Activated CD4-positive, CD25-positive, alpha-beta regulatory T cell treated with anti-CD3 and anti-CD28 coated beads, Interleukin-2, amount 50 U/mL, for 24 hours (primary cell): Measurements from ENCODE around the gene LTBP4.
A peak's percentile ranks its signal among the peaks of the same experiment; 100 is the strongest.
"Not testable (repeated sequence)": the region's sequence is repeated elsewhere in the genome, so short reads cannot be mapped to it uniquely, and the experiment has no call there.

Source experiments
- ATAC-seq, 2 donors: fragments of 150-1000 bp; cut with Tn5 transposase; one replicate each; pipeline ENCODE4 v1.10.0; 2021; ENCODE audit warnings: mild to moderate bottlenecking in 1 of 2, moderate library complexity in 1 of 2

The LTBP4 gene

DNA sequence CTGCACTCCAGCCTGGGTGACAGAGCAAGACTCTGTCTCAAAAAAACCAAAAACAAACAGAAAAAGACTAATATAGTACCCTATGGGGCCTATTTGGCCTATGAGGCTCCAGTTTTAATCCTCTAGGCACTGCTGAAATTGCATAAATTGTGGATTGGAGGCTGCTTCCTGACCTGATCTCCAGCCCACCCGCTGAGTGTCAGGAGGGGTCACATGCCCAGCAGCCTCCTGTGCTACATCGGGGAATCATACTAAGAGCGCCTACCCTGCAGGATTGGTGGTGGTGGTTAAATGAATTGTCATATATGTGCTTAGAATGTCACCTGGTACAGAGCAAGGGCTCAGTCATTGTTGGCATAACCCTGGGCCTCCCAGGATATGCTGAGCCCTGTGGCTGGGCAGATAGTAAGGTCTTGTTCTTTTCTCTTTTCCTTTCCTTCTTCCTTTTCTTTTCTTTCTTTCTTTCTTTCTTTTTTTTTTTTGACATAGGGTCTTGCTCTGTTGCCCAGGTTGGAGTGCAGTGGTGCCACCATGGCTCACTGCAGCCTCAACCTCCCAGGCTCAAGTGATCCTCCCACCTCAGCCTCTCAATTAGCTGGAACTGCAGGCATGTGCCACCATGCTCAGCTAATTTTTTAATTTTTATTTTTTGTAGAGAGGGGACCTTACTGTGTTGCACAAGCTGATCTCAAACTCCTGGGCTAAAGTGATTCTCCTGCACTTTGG, 31.3 kb downstream of the LTBP4 start:
- ATAC-seq, result no peak

DNA sequence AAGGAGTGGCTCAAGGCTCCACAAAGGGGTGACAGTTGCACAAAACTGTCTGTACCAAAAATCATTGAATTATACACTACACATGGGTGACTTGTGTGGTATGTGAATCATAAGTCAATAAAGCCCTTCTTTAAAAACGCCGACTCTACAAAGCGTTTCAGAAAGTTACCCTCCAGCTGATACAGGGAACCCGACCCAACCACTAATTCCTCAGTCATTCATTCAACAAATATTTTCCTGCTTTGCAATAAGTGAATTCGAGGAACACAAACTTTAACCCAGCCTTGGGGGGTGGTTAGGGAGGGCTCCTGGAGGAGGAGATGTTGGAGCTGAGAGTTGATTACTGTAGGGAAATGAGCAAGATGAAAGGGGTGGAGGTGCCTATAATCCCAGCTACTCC, 32.0 kb downstream of the LTBP4 start:
- ATAC-seq, result no peak

DNA sequence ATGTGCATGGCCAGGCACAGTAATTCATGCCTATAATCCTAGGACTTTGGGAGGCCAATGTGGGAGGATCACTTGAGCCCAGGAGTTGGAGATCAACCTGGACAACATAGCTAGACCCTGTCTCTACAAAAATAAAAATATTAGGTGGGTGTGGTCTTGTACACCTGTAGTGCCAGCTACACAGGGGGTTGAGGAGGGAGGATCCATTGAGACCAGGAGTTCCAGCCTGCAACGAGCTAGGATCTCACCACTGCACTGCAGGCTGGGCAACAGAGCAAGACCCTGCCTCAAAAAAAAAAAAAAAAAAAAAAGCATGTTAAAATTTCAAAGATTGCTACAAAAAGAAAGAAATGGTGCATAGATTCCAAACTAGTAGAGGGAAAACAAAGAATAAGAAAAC, 37.2 kb downstream of the LTBP4 start:
- ATAC-seq, result no peak

DNA sequence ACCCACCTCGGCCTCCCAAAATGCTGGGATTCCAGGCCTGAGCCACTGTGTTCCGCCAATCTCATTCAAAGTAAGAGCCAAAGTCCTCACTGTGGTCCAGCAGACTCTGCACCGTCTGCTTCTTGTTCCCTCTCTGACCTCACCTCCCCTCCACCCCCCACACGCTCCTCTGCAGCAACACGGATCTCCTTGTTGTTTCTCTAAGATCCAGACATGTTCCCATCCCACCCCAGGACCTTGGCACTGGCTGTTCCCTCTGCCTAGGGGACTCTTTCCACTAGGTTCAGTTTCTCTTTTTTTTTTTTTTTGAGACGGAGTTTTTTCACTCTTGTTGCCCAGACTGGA, 38.4 kb downstream of the LTBP4 start:
- no peak for ATAC-seq

DNA sequence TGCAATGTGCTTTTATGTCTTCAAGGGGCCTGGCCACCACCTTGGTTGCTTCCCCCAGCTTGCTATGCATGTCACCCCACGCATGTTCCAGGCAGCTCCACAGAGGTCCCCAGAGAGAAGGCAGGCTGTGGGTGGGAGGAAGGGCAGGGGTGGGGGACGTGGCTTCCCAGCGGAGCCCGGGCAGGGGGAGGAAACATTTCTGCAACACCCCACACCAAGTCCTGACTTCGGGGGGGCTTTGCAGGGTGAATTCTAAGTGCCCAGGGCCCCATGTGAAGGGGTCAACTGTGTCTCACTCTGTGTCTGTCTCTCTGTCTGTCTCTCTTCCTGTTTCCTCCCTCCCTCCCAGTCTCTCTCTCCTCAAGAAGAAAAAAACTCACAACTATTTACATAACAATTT, 39.6 kb downstream of the LTBP4 start:
- no peak for ATAC-seq

DNA sequence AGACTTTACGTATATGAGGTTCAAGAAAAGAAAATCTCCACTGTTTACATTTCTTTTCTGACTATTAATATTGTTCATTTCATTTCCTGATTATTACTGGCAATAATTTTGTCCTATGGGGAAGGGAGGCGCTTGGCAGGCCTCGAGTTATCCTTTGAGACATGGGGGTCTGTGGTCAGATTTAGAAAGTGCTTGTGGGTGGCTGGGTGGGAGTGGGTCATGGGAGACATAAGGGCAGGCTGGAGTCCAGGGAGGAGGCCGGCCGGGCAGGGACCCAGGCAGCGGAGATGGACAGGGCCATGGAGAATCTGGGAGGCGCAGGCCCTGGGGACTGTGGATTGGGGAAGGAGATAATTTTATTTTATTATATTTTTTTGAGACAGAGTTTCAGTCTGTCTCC, 40.1 kb downstream of the LTBP4 start:
- no peak for ATAC-seq

DNA sequence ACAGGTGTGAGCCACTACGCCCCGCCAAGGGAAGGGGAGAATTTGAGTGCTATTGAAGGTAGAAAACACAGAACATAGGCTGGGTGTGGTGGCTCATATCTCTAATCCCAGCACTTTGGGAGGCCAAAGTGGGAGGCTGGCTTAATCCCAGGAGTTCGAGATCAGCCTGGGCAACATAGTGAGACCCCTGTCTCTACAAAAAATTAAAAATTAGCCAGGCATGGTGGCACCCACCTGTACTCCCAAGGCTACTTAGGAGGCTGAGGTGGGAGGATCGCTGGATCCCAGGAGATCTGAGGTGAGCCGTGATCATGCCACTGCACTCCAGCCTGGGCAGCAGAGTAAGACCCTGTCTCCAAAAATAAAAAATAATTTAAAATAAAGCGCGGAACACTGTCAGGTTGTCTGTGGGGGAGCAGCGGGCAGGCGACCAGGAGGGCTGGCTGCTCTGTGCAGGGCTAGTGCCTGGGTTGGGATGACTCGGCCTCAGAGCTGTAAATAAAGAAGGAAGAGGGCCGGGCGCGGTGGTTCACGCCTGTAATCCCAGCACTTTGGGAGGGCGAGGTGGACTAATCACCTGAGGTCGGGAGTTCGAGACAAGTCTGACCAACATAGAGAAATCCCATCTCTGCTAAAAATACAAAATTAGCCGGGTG, 41.0 kb downstream of the LTBP4 start:
- no peak for ATAC-seq

DNA sequence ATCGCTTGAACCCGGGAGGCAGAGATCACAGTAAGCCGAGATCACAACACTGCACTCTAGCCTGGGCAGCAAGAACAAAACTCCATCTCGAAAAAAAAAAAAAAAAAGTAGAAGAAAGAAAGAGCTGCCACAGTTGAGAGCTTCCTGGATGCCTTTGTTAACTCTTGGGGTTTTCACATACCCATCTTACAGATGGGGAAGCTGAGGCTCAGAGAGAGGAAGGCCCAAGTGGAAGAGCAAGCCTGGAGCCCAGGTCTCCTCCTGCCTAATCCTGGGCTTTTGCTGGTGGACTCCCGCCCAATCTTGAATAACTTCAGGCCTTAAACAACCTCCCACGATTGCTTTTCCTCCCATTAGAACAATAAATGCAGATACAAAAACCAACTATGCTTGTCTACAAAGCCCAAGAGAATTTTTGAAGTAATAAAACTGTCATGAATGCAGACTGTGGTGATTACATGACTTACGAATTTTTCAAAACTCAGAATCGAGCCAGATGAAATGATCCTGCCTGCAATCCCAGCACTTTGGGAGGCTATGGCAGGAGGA, 41.7 kb downstream of the LTBP4 start:
- ATAC-seq, result no peak

DNA sequence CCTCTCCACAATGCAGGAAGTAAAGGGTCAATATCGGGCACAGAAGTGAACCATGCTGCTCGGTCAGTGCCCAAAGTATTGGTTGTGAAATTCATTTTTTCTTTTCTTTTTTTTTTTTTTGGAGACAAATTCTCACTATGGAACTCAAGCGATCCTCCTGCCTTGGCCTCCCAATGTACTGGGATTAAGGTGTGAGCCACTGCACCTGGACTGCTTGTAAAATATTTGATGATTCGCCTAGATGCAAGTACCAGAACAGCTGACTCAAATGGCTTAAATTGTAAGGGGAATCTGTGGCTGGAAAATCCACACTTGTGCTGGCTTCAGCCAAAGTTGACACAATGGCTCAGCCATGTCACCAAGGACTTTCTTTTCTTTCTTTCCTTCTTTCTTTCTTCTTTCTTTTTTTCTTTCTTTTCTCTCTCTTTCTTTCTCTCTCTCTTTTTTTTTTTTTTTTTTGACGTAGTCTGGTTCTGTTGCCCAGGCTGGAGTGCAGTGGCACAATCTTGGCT, 45.6 kb downstream of the LTBP4 start:
- ATAC-seq, result no peak

DNA sequence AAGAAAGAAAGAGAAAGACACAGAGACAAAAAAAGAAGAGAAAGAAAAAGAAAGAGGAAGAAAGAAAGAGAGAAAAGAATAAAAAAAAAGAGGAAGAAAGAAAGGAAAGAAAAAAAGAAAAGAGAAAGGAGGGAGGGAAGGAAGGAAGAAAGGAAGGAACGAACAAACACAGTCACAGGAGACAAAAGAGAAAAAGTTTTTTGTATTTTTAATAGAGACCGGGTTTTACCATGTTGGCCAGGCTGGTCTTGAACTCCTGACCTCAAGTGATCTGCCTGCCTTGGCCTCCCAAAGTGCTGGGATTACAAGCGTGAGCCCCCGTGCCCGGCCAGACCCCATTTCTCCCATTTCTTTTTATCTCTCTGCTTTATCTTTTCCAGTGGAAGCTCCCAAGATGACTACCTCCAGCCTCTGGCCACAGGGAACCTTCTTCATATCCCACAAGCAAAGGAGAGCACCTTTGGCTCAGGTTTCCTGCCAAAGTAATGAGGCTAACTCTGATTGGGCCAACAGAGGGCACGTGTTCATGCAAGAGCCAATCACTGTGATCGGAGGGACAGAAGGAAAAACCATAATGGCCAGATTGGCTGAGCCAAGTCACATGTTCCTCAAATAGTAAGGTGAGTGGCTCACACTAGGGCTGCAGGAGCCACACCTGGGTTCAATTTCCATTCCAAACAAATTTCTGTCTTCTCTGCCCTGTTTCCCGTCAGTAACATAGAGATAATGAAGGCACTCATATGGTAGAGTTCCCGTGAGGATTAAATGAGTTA, 48.9 kb downstream of the LTBP4 start:
- ATAC-seq, result not testable (repeated sequence)

DNA sequence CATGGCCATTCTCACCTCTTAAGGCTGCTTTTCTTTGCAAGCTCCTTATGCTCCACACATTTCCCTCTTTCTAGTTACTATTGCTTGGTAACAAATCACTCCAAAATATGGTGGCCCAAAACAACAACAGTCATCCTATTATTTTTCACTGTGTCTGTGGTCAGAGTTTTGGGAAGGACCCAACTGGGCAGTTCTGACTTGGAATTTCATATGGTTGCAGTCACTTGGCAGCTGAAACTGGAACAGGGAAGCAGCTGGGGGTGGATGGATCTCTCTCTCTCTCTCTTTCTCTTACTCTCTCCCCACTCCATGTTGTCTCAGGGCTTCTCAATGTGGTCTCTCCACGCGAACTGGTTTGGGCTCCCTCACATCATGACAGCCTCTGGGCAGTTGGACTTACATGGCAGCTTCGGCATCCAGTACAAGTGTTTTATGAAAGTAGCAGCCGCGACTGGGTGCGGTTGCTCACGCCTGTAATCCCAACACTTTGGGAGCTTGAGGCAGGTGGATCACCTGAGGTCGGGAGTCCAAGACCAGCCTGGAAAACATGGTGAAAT, 49.7 kb downstream of the LTBP4 start:
- no peak for ATAC-seq

DNA sequence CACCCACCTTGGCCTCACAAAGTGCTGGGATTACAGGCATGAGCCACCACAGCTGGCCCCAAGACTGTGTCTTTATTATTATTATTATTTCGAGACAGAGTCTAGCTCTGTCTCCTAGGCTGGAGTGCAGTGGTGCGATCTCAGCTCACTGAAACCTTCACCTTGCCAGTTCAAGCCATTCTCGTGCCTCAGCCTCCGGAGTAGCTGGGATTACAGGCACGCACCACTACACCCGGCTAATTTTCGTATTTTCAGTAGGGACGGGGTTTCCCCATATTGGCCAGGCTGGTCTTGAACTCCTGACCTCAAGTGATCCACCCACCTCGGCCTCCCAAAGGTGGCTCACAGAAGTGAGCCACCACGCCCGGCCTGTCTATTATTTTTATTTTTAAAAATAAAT, 51.1 kb downstream of the LTBP4 start:
- not testable (repeated sequence) for ATAC-seq

DNA sequence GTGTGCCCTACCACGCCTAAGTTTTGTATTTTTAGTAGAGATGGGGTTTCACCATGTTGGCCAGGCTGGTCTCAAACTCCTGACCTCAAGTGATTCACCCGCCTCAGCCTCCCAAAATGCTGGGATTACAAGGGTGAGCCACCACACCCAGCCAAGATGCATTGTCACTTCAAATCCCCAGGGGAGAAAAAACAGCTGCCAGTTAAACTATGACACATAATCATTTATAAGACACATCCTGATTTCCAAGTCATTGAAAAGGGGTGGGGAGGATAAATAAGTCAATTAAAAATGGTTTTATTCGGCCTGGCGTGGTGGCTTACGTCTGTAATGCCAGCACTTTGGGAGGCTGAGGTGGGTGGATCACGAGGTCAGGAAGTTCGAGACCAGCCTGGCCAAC, 54.5 kb downstream of the LTBP4 start:
- not testable (repeated sequence) for ATAC-seq

DNA sequence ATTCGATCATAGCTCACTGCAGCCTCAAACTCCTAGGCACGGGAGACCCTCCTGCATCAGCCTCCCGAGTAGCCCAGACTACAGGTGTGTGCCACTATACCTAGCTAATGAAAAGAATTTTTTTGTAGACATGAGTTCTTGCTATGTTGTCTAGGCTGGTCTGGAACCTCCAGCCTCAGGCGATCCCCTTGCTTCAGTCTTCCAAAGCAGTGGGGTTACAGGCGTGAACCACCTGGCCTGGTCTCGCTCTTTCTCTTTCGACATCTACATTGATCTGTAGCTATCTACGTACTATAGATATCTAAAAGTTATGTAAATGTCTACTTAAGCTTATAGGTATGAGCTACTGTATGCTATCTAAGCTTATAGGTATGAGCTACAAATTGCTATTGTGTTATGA, 56.9 kb downstream of the LTBP4 start:
- no peak for ATAC-seq

DNA sequence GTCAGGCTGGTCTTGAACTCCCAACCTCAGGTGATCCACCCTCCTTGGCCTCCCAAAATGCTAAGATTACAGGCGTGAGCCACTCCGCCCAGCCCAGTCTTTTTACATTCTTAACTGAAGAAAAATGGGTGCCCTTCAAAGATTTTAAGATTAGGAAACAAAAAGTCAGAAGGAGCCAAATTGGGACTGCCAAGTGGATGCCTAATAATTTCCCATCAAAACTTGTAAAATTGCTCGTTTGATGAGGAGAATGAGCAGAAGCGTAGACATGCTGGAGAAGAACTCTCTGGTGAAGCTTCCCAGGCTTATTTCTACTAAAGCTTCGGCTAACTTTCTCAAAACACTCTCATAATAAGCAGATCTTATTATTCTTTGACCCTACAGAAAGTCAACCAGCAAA, 57.9 kb downstream of the LTBP4 start:
- no peak for ATAC-seq

DNA sequence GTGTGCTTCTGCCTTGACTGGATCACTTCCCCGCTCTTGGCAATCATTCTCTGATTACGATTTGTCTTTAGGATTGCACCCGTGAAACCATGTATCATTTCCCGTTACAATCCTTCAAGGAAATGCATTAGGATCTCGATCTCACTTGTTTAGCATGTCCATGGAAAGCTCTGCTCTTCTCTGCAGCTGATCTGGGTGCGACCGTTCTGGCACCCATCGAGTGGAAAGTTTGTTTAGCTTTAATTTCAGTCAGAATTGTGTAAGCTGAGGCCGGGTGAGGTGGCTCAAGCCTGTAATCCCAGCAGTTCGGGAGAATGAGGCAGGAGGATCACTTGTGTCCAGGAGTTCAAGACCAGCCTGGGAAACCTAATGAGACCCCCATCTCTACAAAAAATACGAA, 58.4 kb downstream of the LTBP4 start:
- ATAC-seq, result no peak

DNA sequence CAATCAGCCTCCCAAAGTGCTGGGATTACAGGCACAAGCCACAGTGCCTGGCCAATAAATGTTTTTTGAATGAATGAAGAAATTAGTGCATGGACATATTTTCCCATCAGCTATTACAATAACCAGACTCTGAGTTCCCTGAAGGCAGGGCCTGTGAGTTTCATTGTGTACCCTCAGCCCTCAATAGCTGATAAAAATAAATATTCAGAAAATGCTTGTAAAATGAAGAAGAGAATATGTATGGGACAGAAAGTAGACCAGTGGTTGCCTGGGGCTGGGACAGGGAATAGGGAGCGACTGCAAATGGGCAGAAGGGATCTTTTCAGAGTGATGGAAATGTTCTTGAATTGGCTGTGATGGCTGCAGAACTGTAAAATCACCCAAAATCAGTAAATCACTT, 60.4 kb downstream of the LTBP4 start:
- ATAC-seq, result no peak

DNA sequence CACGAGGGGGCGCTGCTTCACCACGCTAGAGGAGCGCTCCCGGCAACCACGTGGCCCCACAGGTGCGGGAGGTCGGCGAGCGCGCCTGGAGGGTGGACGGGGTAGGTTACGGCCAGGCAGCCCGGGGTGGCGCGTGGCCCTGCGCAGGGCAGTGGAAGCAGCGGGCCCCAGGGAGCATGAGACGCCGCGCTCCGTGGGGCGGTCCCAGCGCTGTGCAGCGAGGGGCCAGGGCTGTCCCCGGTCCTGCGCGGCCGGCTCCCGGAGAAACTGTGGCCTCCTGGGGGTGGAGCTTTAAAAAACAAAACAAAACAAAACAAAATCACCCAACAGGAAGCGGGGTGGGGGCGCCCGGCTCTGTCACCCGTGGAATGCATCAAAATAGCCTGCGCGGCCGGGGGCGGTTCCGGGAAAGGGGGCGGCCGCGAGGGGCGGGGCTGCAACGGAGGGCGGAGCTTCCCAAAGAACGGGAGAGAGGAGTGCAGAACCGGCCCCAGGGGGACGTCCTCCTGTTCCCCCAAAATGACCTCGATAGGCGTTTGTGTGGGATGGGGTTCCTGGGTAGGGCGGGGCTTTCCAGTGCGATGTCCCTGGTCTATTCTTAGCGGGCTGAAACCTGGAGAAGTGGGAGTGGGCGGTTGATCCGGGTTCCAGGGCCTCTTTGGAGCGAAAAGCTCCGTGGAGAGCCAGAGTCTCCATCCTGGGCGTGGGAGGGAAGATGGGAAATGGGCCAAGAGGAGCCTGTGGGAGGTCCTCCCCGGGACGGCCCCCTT, 61.9 kb downstream of the LTBP4 start:
- peak; percentile 79 to 82 for ATAC-seq

DNA sequence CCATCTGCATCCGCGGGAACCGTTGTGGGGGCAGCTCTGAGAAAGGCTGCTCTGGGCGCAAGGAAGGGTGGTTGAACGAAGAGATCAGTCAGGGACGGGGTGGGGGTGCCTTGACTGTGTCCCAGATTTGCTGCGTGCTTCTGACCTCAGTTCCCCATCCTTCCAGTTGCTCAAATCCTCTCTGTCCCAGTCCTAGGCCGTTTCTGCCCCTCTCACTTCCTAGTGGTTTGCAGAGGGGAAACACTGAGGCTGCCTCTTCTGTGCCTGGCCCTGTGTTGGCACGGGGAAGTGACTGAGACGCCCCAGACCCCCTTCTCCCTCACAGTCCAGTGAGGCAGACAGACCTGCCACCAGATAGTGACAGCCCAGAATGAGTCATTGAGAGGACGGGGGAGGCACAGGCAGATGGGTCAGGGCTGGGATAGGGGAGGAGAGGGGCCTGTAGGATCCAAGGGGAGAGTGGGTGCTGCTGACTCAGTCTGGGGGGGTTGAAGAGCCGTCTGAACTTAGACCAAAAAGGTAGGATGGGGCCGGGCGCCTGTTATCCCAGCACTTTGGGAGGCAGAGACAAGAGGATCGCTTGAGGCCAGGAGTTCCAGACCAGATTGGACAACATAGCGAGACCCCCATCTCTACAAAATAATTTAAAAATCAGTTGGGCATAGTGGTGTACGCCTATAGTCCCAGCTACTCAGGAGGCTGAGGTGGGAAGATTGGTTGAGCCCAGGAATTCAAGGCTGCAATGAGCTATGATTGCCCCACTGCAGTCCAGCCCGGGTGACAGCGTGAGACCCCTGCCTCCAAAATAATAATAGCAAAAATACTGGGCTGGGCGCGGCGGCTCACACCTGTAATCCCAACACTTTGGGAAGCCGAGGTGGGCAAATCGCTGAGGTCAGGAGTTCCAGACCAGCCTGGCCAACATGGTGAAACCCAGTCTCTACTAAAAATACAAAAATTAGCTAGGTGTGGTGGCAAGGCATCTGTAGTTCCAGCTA, 62.8 kb downstream of the LTBP4 start:
- no peak for ATAC-seq

DNA sequence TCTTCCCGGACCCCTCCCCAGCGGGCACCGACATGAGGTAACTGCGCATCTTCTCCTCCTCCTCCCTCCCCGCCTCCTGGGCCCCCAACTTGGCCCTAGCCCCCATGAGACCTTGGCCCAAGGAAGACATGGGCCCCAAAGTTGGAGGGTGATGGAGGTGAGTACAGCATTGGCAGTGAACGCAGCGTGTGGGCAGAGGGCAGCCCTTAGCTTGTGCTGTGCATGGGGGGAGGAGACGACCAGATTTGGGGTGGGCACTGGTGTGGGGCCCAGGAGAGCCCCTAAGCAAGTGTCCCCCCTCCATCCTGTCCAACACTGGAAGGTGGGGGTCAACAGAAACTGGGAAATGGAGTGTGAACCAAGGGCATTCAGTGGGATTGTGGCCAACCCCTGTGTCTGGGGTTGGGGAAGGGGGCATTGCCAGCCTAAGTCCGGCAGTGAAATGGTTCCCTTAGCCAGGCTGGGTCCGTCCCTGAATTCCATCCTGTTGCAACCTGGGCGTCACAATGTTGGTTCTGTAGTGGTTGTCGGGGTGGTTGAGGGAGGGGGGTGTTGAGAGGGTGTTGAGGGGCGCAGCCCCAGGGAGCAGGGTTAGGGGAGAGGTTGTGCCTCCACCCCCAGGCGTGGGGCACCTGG, 65.8 kb downstream of the LTBP4 start:
- ATAC-seq, result no peak

DNA sequence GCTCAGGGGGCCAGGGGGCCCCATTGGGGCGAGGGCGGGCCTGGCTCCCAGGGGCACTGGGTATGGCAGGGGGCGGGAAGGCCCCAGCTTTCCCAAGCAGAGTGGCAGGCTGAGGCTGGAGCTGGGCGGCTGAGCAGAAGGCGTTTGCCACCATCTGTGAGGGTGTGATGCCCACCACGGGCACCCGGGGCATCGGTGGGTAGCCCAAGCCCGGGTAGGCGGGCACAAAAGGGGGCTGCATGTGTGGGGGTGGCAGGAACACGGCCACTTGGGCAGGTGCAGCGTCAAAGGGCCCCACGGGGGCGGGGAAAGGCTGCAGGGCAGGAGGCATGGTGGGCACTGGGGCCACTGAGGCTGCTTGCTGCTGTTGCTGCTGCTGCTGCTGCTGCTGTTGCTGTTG, 66.4 kb downstream of the LTBP4 start:
- ATAC-seq, result no peak
